H1 (cell line): ENCODE data around the gene TMEM222. TPM values are rescaled to one million over a fixed set of nuclear protein-coding genes. Genes with fewer than 3 reads are reported as not detected.

ENCODE experiments used
- HDAC2 ChIP-seq, 2 experiments: fragments of 300-600 bp in 1 of 2; sonication (generic) in 1 of 2; IDR thresholded peaks; 2 replicates each; pipeline ENCODE4 v1.6.1; 2011 to 2012; ENCODE audit warnings: low read depth in 2 of 2, low read length in 2 of 2, mild to moderate bottlenecking in 2 of 2, moderate library complexity in 2 of 2, borderline replicate concordance in 1 of 2, inconsistent platforms in 1 of 2
- SAP30 ChIP-seq: fragments of 300-600 bp; sonication (generic); IDR thresholded peaks from 2 replicates; pipeline ENCODE4 v1.7.1; 2012; ENCODE audit warnings: low read length, moderate library complexity, mild to moderate bottlenecking, inconsistent platforms; ENCODE audit not compliant: insufficient read depth, insufficient replicate concordance
- SP4 ChIP-seq: IDR thresholded peaks from 2 replicates; pipeline ENCODE4 v1.6.1; 2012; ENCODE audit warnings: low read length, inconsistent platforms
- USF2 ChIP-seq: IDR thresholded peaks from 2 replicates; pipeline ENCODE4 v1.6.1; 2011; ENCODE audit warnings: low read length, improper control_type of control experiment
- polyA plus RNA-seq, 7 experiments: library from polyadenylated mRNA; depleted of rRNA in 3 of 7; stranded (reverse) in 5 of 7; unstranded in 2 of 7; fragments of >200 nt in 5 of 7; fragments of 200-250 nt in 2 of 7; gene quantifications; 1 replicate in 5 of 7; 2 replicates in 1 of 7; 4 replicates in 1 of 7; pipeline versions ENCODE4 v1.2.1 to v1.2.3, GENCODE V29; 2011 to 2013; ENCODE audit warnings: missing spikeins in 2 of 7, mixed read lengths in 2 of 7
- total RNA-seq: library from RNA; stranded (reverse); fragmentation: NEBNext Ultra II Directional; extraction: Animal tissue kit (Norgen Biotek cat#: 25700); gene quantifications from 2 replicates; pipeline ENCODE4 v1.2.1, GENCODE V29; 2021

The TMEM222 gene
- total and polyA plus RNA-seq, 2 of the 8 experiments (the other 6 are each of a cell fraction or from before 2014, with no cell fraction given), result 27.0 to 51.8 TPM

- TF ChIP-seq HDAC2 (IDR thresholded peaks at IDR 0.05; ENCODE audit: borderline replicate concordance in 1 of 2, low read depth in 2 of 2, low read length in 2 of 2) (no peak), SP4 (no peak), SAP30 (no peak), USF2 (no peak)
These were observed 31.4 kb upstream of the TMEM222 start (continued) for GRCh38 chr1:27290581-27290980.
